Peyer's patch (tissue), 4 donors: ENCODE measurements around the gene TRPV6.

Experiments
- POLR2A ChIP-seq, 2 donors: fragments of 450-650 bp; IDR thresholded peaks; one replicate each; pipeline ENCODE4 v1.5.1; 2017; ENCODE audit warnings: antibody characterized with exemption in 2 of 2, mild to moderate bottlenecking in 2 of 2, moderate library complexity in 2 of 2
- TF ChIP-seq, protein P1 (sequence below), 6 experiments: fragments of 450-650 bp in 4 of 6; fragments of 200-600 bp in 2 of 6; sonication (generic) in 1 of 6; IDR thresholded peaks; one replicate each; pipeline ENCODE4 v1.5.1; 2017 to 2019; ENCODE audit warnings: antibody characterized with exemption in 6 of 6, mild to moderate bottlenecking in 3 of 6, moderate library complexity in 1 of 6

GRCh38 chr7:142910031-142910433, 24.5 kb upstream of the TRPV6 start:
- TF ChIP-seq, protein P1, sequence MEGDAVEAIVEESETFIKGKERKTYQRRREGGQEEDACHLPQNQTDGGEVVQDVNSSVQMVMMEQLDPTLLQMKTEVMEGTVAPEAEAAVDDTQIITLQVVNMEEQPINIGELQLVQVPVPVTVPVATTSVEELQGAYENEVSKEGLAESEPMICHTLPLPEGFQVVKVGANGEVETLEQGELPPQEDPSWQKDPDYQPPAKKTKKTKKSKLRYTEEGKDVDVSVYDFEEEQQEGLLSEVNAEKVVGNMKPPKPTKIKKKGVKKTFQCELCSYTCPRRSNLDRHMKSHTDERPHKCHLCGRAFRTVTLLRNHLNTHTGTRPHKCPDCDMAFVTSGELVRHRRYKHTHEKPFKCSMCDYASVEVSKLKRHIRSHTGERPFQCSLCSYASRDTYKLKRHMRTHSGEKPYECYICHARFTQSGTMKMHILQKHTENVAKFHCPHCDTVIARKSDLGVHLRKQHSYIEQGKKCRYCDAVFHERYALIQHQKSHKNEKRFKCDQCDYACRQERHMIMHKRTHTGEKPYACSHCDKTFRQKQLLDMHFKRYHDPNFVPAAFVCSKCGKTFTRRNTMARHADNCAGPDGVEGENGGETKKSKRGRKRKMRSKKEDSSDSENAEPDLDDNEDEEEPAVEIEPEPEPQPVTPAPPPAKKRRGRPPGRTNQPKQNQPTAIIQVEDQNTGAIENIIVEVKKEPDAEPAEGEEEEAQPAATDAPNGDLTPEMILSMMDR (IDR thresholded peaks at IDR 0.05): no peak
- no peak for TF ChIP-seq POLR2A (IDR thresholded peaks at IDR 0.05)
